ENCODE data around the gene MAN1B1. TPM values are rescaled to one million over a fixed set of nuclear protein-coding genes. Genes with fewer than 3 reads are reported as not detected.

MAN1B1 gene
- polyA plus RNA-seq, 1 donor (not counting 4 experiments of a cell fraction or from before 2014, with no cell fraction given): 34.3 TPM

GRCh38 chr9:137146527-137146918 lies 59.7 kb downstream of the MAN1B1 start:
- peaks cover 19% of the 10 kb centered on the region for H3K27me3 ChIP-seq (ENCODE audit: control insufficient read depth, extremely low read depth, insufficient read depth, low read length)
- no peak overlapping the region for H2AFZ ChIP-seq (ENCODE audit: control insufficient read depth, low read length)
- no peak overlapping the region for H3K4me2 ChIP-seq (ENCODE audit: control insufficient read depth, extremely low read depth, insufficient read depth, low read depth, low read length)
- no peak overlapping the region for H3K4me3 ChIP-seq (ENCODE audit: control insufficient read depth in 2 of 3, extremely low read depth in 1 of 3, insufficient read depth in 2 of 3, low read depth in 1 of 3, low read length in 3 of 3)
- H4K20me1 ChIP-seq (ENCODE audit: control insufficient read depth, extremely low read depth, insufficient read depth, low read length): no peaks in the 10 kb centered on the region
- H3K9me1 ChIP-seq (ENCODE audit: control insufficient read depth, extremely low read depth, insufficient read depth, low read length): no peaks in the 10 kb centered on the region
- H3K79me2 ChIP-seq (ENCODE audit: control insufficient read depth, insufficient read depth, low read length): no peaks in the 10 kb centered on the region
- DNase-seq (ENCODE audit: low read depth, low spot score) (no peak), FAIRE-seq (no peak)
- H3K36me3 ChIP-seq (ENCODE audit: control insufficient read depth in 2 of 2, extremely low read depth in 1 of 2, insufficient read depth in 2 of 2, low read length in 2 of 2): no peaks in the 10 kb centered on the region
- no peaks in the 10 kb centered on the region for H3K9me3 ChIP-seq (ENCODE audit: control insufficient read depth, low read depth, low read length)
- no peaks in the 10 kb centered on the region for H3K4me1 ChIP-seq (ENCODE audit: control insufficient read depth, extremely low read depth, insufficient read depth, low read length)
- no peak overlapping the region for H3K9ac ChIP-seq (ENCODE audit: control insufficient read depth, extremely low read depth, insufficient read depth, low read length)
- TF ChIP-seq EZH2 (IDR thresholded peaks at IDR 0.05; ENCODE audit: low read length) (no peak), CTCF (optimal IDR thresholded peaks at IDR 0.05 in 1 of 3, IDR thresholded peaks at IDR 0.05 in 1 of 3, conservative IDR thresholded peaks at IDR 0.05 in 1 of 3; ENCODE audit: extremely low read depth in 1 of 3, insufficient read depth in 2 of 3, low read length in 3 of 3) (no peak)
- dilution Hi-C loops (cut with MboI; ENCODE audit: extremely low pct_ligation_motif_present, low sequenced_read_pairs): no loop called here
- H3K27ac ChIP-seq (ENCODE audit: control insufficient read depth, insufficient read depth, low read length): no peak overlapping the region

GRCh38 chr9:137147091-137147792 lies 60.5 kb downstream of the MAN1B1 start:
- Histone ChIP-seq H3K4me2 (ENCODE audit: control insufficient read depth, extremely low read depth, insufficient read depth, low read depth, low read length) (no peak overlapping the region), H3K79me2 (ENCODE audit: control insufficient read depth, insufficient read depth, low read length) (no peaks in the 10 kb centered on the region), H3K9ac (ENCODE audit: control insufficient read depth, extremely low read depth, insufficient read depth, low read length) (no peak overlapping the region), H4K20me1 (ENCODE audit: control insufficient read depth, extremely low read depth, insufficient read depth, low read length) (no peaks in the 10 kb centered on the region), H3K27me3 (ENCODE audit: control insufficient read depth, extremely low read depth, insufficient read depth, low read length) (peaks cover 12% of the 10 kb centered on the region), H3K27ac (ENCODE audit: control insufficient read depth, insufficient read depth, low read length) (no peak overlapping the region), H3K4me3 (ENCODE audit: control insufficient read depth in 2 of 3, extremely low read depth in 1 of 3, insufficient read depth in 2 of 3, low read depth in 1 of 3, low read length in 3 of 3) (no peak overlapping the region), H3K4me1 (ENCODE audit: control insufficient read depth, extremely low read depth, insufficient read depth, low read length) (no peaks in the 10 kb centered on the region), H3K9me1 (ENCODE audit: control insufficient read depth, extremely low read depth, insufficient read depth, low read length) (no peaks in the 10 kb centered on the region), H2AFZ (ENCODE audit: control insufficient read depth, low read length) (no peak overlapping the region), H3K36me3 (ENCODE audit: control insufficient read depth in 2 of 2, extremely low read depth in 1 of 2, insufficient read depth in 2 of 2, low read length in 2 of 2) (no peaks in the 10 kb centered on the region), H3K9me3 (ENCODE audit: control insufficient read depth, low read depth, low read length) (no peaks in the 10 kb centered on the region)
- dilution Hi-C loops (cut with MboI; ENCODE audit: extremely low pct_ligation_motif_present, low sequenced_read_pairs): no loop called here
- FAIRE-seq: no peak
- DNase-seq (ENCODE audit: low read depth, low spot score): no peak
- TF ChIP-seq CTCF (optimal IDR thresholded peaks at IDR 0.05 in 1 of 3, IDR thresholded peaks at IDR 0.05 in 1 of 3, conservative IDR thresholded peaks at IDR 0.05 in 1 of 3; ENCODE audit: extremely low read depth in 1 of 3, insufficient read depth in 2 of 3, low read length in 3 of 3) (no peak), EZH2 (IDR thresholded peaks at IDR 0.05; ENCODE audit: low read length) (no peak)

All from keratinocyte (primary cell).